Measurements from ENCODE around the gene RHOXF2. TPM values are rescaled to one million over a fixed set of nuclear protein-coding genes. Genes with fewer than 3 reads are reported as not detected.

The RHOXF2 gene
- total RNA-seq, 6 donors from 2014 or later = 0.10 to 0.29 TPM; not detected in 4

DNA sequence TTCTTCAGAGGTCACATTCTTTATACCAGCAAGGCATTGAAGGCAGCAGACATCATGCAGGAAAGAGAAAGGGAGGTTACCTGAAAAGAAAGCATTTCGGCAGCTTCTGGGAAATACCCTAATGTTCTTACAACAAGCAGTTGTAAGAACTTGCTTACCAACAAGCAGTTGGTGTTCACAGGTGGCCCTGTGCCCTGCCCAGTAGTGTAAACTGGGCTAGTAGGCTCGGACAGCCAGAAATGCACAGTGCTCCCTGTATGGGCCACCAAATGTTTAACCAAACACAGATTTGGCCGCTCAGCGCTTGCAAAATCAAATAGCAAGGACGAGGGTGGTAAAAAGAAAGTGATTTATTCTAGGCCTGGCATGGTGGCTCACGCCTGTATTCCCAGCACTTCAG is 22.3 kb upstream of the RHOXF2 start:
- H3K9me3 ChIP-seq = no peaks in the 10 kb centered on the region
- DNase-seq (no peak), ATAC-seq (ENCODE audit: low FRiP score in 2 of 2) (no peak)
- H3K27me3 ChIP-seq = no peaks in the 10 kb centered on the region
- no peaks in the 10 kb centered on the region for H3K4me1 ChIP-seq
- H3K27ac ChIP-seq = no peak overlapping the region
- no peak overlapping the region for H3K4me3 ChIP-seq
- TF ChIP-seq EP300 (IDR thresholded peaks at IDR 0.05) (no peak), CTCF (IDR thresholded peaks at IDR 0.05) (no peak), POLR2AphosphoS5 (IDR thresholded peaks at IDR 0.05) (no peak), POLR2A (IDR thresholded peaks at IDR 0.05) (no peak)
- WGBS, 2 donors = 64% methylated on average over 6 of the region's 6 CpGs; no CpG with 5 or more reads in 1 of the 2 donors
- H3K36me3 ChIP-seq = no peaks in the 10 kb centered on the region

DNA sequence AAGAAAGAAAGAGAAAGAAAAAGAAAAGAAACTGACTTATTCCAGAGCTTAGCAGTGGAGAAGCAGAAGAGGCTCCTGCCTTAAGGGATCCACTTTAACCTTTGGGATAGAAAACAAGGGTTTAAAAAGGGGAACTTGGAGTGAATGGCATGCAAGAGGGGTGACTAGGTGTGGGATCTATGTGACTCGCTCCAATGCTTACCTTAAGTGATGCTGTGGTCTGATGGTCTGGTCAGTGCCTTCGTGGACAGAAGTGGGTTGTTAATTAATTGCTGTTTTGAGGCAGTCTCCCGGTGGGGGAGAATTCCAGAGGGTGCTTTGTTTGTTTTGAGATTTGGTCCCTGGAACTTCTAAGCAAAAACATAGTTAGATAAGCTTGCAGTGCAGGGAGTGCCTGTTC is 21.6 kb upstream of the RHOXF2 start:
- no peak overlapping the region for H3K4me3 ChIP-seq
- H3K9me3 ChIP-seq = no peaks in the 10 kb centered on the region
- DNase-seq (no peak), ATAC-seq (ENCODE audit: low FRiP score in 2 of 2) (peak in 1 of 2 donors; percentile 49)
- no peak overlapping the region for H3K27ac ChIP-seq
- no peaks in the 10 kb centered on the region for H3K36me3 ChIP-seq
- H3K4me1 ChIP-seq = no peaks in the 10 kb centered on the region
- WGBS, 2 donors = 48 to 66% methylated on average over 3 of the region's 3 CpGs
- TF ChIP-seq POLR2AphosphoS5 (IDR thresholded peaks at IDR 0.05) = no peak
- no peak for TF ChIP-seq EP300 (IDR thresholded peaks at IDR 0.05)
- no peak for TF ChIP-seq POLR2A (IDR thresholded peaks at IDR 0.05)
- no peak for TF ChIP-seq CTCF (IDR thresholded peaks at IDR 0.05)
- no peaks in the 10 kb centered on the region for H3K27me3 ChIP-seq

DNA sequence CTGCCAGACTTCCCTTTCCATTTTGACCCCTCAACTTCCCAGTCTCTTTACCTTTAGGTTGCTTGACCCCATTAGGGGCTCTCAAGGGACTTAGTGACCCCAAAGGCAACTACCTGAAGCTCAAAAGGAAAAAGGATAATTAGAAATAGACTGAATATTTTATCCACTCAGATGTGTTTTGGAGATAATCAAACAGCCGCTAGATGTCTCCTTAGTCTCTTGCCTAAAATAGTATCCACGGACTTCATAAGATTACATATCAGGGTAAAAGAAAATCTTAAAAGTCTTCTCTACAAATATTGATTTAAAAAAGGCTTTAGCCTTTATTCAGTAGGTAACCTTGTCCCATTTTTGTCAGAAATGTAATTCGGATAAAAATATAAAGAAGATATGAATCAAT is 21.0 kb upstream of the RHOXF2 start:
- no peak for TF ChIP-seq EP300 (IDR thresholded peaks at IDR 0.05)
- no peak for TF ChIP-seq POLR2AphosphoS5 (IDR thresholded peaks at IDR 0.05)
- no peak for TF ChIP-seq POLR2A (IDR thresholded peaks at IDR 0.05)
- TF ChIP-seq CTCF (IDR thresholded peaks at IDR 0.05) = no peak
- no peak overlapping the region for H3K4me3 ChIP-seq
- H3K27ac ChIP-seq = no peak overlapping the region
- WGBS, 2 donors = 56 to 81% methylated on average over 3 of the region's 3 CpGs
- H3K36me3 ChIP-seq = no peaks in the 10 kb centered on the region
- no peaks in the 10 kb centered on the region for H3K9me3 ChIP-seq
- ATAC-seq (ENCODE audit: low FRiP score in 2 of 2) (no peak), DNase-seq (no peak)
- no peaks in the 10 kb centered on the region for H3K27me3 ChIP-seq
- H3K4me1 ChIP-seq = no peaks in the 10 kb centered on the region

DNA sequence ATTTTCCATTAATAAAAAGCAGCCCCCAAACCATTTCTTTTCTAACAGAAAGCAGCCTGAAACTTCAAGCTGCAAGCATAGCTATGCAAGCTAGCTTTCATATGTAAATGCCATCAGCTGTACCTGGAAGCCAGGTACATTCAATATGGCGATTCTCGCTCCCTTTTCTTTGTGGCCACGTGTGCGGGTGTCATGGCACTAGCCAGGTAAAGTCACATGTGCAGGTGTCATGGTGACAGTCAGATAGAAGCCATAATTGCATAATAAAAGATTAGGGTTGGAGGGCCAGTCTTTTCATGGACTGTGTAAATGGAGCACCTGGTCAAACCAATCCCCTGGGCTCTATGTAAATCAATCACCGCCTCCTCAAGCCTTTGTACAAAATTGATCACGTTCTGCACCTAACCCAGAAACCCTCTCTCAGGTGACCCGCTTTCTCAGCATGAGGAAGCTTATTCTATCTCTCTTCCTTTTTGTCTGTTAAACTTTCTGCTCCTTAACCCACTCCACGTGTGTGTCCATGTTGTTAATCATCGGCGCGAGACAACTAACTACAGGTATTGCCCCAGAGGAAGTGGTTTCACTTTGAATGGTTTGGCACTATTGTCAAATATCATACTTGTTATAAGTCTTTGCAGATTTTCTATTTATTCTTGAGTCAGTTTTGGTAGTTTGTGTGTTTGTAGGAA is 18.0 kb upstream of the RHOXF2 start:
- WGBS, 2 donors = 76 to 89% methylated on average over 7 to 11 of the region's 11 CpGs
- Histone ChIP-seq H3K4me1 (no peaks in the 10 kb centered on the region), H3K9me3 (no peaks in the 10 kb centered on the region), H3K27me3 (no peaks in the 10 kb centered on the region), H3K36me3 (no peaks in the 10 kb centered on the region), H3K27ac (no peak overlapping the region), H3K4me3 (no peak overlapping the region)
- ATAC-seq (ENCODE audit: low FRiP score in 2 of 2) = no peak
- no peak for DNase-seq
- TF ChIP-seq CTCF (IDR thresholded peaks at IDR 0.05) = no peak
- TF ChIP-seq POLR2A (IDR thresholded peaks at IDR 0.05) = no peak
- no peak for TF ChIP-seq POLR2AphosphoS5 (IDR thresholded peaks at IDR 0.05)
- no peak for TF ChIP-seq EP300 (IDR thresholded peaks at IDR 0.05)
